Measurements from ENCODE around the gene POU5F1.
"Not testable (repeated sequence)": the region's sequence is repeated elsewhere in the genome, so short reads cannot be mapped to it uniquely, and the experiment has no call there.

GRCh38 chr6:31192431-31193105, 22.1 kb upstream of the POU5F1 start:
- TF ChIP-seq CTCF (conservative IDR thresholded peaks at IDR 0.05; ENCODE audit: low read depth, low read length) = peak; percentile 67
- TF ChIP-seq EZH2 (IDR thresholded peaks at IDR 0.05; ENCODE audit: borderline replicate concordance, low read depth, low read length, poor library complexity, severe bottlenecking) = not testable (repeated sequence)

Measured in A673 (cell line).